ENCODE data around the gene PLPPR1. TPM values are rescaled to one million over a fixed set of nuclear protein-coding genes. Genes with fewer than 3 reads are reported as not detected.

Gene PLPPR1
- total RNA-seq, 1 experiment from 2014 or later, result not detected

DNA sequence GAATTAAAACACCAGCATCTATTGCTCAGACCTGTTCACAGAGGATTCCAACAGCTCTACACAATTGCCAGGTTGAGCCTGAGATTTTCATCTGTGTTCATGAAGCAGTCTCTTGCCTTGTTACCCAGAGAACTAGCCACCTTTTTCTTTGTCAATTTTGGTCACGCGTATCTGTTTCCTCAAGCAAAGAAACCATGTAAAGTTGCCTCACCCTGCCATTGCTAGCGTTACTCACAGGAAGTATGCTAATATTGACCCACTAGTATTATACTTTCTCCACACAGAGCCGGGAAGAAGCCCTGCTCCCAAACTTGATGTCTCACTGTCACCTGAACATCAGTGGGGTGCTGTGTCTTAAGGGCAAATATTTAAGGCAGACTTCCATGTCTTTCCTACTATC is 168.5 kb downstream of the PLPPR1 start:
- in situ Hi-C loops (cut with HindIII; ENCODE audit: low pct_unique_long_range_greater_than_20kb, low sequenced_read_pairs), result no loop called here

DNA sequence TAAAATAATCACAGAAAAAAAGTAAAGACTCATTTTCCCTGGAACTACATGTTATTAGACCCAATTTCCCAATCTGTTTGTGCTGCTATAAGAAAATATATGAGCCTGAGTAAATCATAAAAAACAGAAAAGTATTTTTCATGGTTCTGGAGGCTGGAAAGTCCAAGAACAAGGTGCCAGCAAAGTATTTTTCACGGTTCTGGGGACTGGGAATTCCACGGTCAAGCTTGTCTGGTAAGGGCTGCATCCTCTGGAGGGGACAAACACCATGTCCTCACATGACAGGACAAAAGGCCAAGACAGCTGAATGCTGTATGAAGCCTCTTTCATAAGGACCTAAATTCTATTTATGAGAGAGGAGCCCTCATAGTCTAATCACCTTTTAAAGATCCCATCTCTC is 172.3 kb downstream of the PLPPR1 start:
- POLR2A ChIA-PET, result no interaction called here
- Histone ChIP-seq H3K36me3 (ENCODE audit: control insufficient read depth, insufficient read depth, low read length) (no peaks in the 10 kb centered on the region), H3K4me3 (ENCODE audit: low read depth in 2 of 2, low read length in 2 of 2) (no peak overlapping the region), H3K27me3 (ENCODE audit: control insufficient read depth, insufficient read depth, low read length) (no peaks in the 10 kb centered on the region), H3K9me3 (ENCODE audit: control insufficient read depth, insufficient read depth, low read depth, low read length) (no peaks in the 10 kb centered on the region), H3K27ac (ENCODE audit: low read length) (no peak overlapping the region), H3K4me1 (ENCODE audit: control insufficient read depth, insufficient read depth, low read length) (no peaks in the 10 kb centered on the region)
- in situ Hi-C loops (cut with HindIII; ENCODE audit: low pct_unique_long_range_greater_than_20kb, low sequenced_read_pairs) (no loop called here), intact Hi-C loops (cut with micrococcal nuclease; ENCODE audit: unreplicated experiment) (no loop called here)
- TF ChIP-seq, protein P1, sequence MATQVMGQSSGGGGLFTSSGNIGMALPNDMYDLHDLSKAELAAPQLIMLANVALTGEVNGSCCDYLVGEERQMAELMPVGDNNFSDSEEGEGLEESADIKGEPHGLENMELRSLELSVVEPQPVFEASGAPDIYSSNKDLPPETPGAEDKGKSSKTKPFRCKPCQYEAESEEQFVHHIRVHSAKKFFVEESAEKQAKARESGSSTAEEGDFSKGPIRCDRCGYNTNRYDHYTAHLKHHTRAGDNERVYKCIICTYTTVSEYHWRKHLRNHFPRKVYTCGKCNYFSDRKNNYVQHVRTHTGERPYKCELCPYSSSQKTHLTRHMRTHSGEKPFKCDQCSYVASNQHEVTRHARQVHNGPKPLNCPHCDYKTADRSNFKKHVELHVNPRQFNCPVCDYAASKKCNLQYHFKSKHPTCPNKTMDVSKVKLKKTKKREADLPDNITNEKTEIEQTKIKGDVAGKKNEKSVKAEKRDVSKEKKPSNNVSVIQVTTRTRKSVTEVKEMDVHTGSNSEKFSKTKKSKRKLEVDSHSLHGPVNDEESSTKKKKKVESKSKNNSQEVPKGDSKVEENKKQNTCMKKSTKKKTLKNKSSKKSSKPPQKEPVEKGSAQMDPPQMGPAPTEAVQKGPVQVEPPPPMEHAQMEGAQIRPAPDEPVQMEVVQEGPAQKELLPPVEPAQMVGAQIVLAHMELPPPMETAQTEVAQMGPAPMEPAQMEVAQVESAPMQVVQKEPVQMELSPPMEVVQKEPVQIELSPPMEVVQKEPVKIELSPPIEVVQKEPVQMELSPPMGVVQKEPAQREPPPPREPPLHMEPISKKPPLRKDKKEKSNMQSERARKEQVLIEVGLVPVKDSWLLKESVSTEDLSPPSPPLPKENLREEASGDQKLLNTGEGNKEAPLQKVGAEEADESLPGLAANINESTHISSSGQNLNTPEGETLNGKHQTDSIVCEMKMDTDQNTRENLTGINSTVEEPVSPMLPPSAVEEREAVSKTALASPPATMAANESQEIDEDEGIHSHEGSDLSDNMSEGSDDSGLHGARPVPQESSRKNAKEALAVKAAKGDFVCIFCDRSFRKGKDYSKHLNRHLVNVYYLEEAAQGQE (IDR thresholded peaks at IDR 0.05; ENCODE audit: insufficient read depth in 1 of 2, low read depth in 2 of 2, low read length in 1 of 2), result no peak
- TF ChIP-seq, protein P2, sequence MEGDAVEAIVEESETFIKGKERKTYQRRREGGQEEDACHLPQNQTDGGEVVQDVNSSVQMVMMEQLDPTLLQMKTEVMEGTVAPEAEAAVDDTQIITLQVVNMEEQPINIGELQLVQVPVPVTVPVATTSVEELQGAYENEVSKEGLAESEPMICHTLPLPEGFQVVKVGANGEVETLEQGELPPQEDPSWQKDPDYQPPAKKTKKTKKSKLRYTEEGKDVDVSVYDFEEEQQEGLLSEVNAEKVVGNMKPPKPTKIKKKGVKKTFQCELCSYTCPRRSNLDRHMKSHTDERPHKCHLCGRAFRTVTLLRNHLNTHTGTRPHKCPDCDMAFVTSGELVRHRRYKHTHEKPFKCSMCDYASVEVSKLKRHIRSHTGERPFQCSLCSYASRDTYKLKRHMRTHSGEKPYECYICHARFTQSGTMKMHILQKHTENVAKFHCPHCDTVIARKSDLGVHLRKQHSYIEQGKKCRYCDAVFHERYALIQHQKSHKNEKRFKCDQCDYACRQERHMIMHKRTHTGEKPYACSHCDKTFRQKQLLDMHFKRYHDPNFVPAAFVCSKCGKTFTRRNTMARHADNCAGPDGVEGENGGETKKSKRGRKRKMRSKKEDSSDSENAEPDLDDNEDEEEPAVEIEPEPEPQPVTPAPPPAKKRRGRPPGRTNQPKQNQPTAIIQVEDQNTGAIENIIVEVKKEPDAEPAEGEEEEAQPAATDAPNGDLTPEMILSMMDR (IDR thresholded peaks at IDR 0.05), result no peak
- TF ChIP-seq TCF7L2 (IDR thresholded peaks at IDR 0.05; ENCODE audit: low read depth, low read length), result no peak
- no peak for TF ChIP-seq POLR2AphosphoS5 (IDR thresholded peaks at IDR 0.05; ENCODE audit: low read depth, low read length)
- CTCF ChIA-PET, result no interaction called here
- ATAC-seq (no peak), DNase-seq (ENCODE audit: low read depth, low spot score) (no peak)
- no TSS peak for BruUV-seq (replicated peaks)

More for the DNA sequence above, 168.5 kb downstream of the PLPPR1 start:
- Histone ChIP-seq H3K9me3 (ENCODE audit: control insufficient read depth, insufficient read depth, low read depth, low read length) (no peaks in the 10 kb centered on the region), H3K36me3 (ENCODE audit: control insufficient read depth, insufficient read depth, low read length) (no peaks in the 10 kb centered on the region), H3K27ac (ENCODE audit: low read length) (no peak overlapping the region), H3K4me1 (ENCODE audit: control insufficient read depth, insufficient read depth, low read length) (no peaks in the 10 kb centered on the region), H3K4me3 (ENCODE audit: low read depth in 2 of 2, low read length in 2 of 2) (no peak overlapping the region), H3K27me3 (ENCODE audit: control insufficient read depth, insufficient read depth, low read length) (no peaks in the 10 kb centered on the region)
- ATAC-seq (no peak), DNase-seq (ENCODE audit: low read depth, low spot score) (no peak)
- POLR2A ChIA-PET, result no interaction called here
- intact Hi-C loops (cut with micrococcal nuclease; ENCODE audit: unreplicated experiment), result no loop called here
- BruUV-seq (replicated peaks), result no TSS peak
- CTCF ChIA-PET, result no interaction called here
- TF ChIP-seq, protein P2 (IDR thresholded peaks at IDR 0.05), result no peak
- TF ChIP-seq SIN3A (IDR thresholded peaks at IDR 0.05; ENCODE audit: borderline replicate concordance, insufficient read depth, low read depth, low read length) (no peak), TCF7L2 (IDR thresholded peaks at IDR 0.05; ENCODE audit: low read depth, low read length) (no peak), POLR2AphosphoS5 (IDR thresholded peaks at IDR 0.05; ENCODE audit: low read depth, low read length) (no peak)
- TF ChIP-seq, protein P1 (IDR thresholded peaks at IDR 0.05; ENCODE audit: insufficient read depth in 1 of 2, low read depth in 2 of 2, low read length in 1 of 2), result no peak

Measured in Panc1 (cell line).